Measurements from ENCODE around the gene KCTD15.

- TF ChIP-seq E2F1 (CRISPR knock-in tag; IDR thresholded peaks at IDR 0.05): no peak
- TF ChIP-seq HMGA2 (CRISPR knock-in tag; IDR thresholded peaks at IDR 0.05): no peak
- TF ChIP-seq ZNF396 (CRISPR knock-in tag; IDR thresholded peaks at IDR 0.05; ENCODE audit: borderline replicate concordance): no peak
- no peak for TF ChIP-seq CTCF (IDR thresholded peaks at IDR 0.05)
- no peak for TF ChIP-seq ZNF121 (CRISPR knock-in tag; IDR thresholded peaks at IDR 0.05)
Measured at GRCh38 chr19:33802801-33803200, 6.1 kb downstream of the KCTD15 start.

Measured in WTC11 (cell line).